SK-N-SH (cell line): Measurements from ENCODE around the gene MS4A12.

Source experiments
- CTCF ChIP-seq: fragments of 200-600 bp; sonication (generic); IDR thresholded peaks from 2 replicates; pipeline ENCODE4 v1.6.1; 2017; ENCODE audit warnings: antibody characterized with exemption, mild to moderate bottlenecking, moderate library complexity
- EP300 ChIP-seq, 2 experiments: IDR thresholded peaks; 2 replicates each; pipeline versions ENCODE4 v1.4.0 to v1.6.1; 2012; ENCODE audit warnings: borderline replicate concordance in 1 of 2, low read depth in 1 of 2, low read length in 1 of 2
- GABPA ChIP-seq: IDR thresholded peaks from 2 replicates; pipeline ENCODE4 v1.4.0; 2012; ENCODE audit warnings: low read depth, mild to moderate bottlenecking
- MAX ChIP-seq: IDR thresholded peaks from 2 replicates; pipeline ENCODE4 v1.4.0; 2012; ENCODE audit warnings: low read depth
- PBX3 ChIP-seq: IDR thresholded peaks from 2 replicates; pipeline ENCODE4; 2012
- RAD21 ChIP-seq: IDR thresholded peaks from 2 replicates; pipeline ENCODE4 v1.6.1; 2012; ENCODE audit warnings: mild to moderate bottlenecking, low read length
- REST ChIP-seq: IDR thresholded peaks from 2 replicates; pipeline ENCODE4 v1.6.1; 2012; ENCODE audit warnings: mild to moderate bottlenecking, low read depth, low read length, moderate library complexity
- SIN3A ChIP-seq: IDR thresholded peaks from 2 replicates; pipeline ENCODE4 v1.6.1; 2012; ENCODE audit warnings: low read depth, mild to moderate bottlenecking, low read length, moderate library complexity, borderline replicate concordance
- TCF12 ChIP-seq: IDR thresholded peaks from 2 replicates; pipeline ENCODE4 v1.4.0; 2012
- USF2 ChIP-seq: fragments of 150-350 bp; IDR thresholded peaks from 2 replicates; pipeline ENCODE4 v1.6.1; 2017; ENCODE audit warnings: antibody characterized with exemption, low read length, low read depth, borderline replicate concordance

GRCh38 chr11:60528934-60529333 is 36.4 kb downstream of the MS4A12 start:
- TF ChIP-seq CTCF (no peak), EP300 (IDR thresholded peaks at IDR 0.05; ENCODE audit: borderline replicate concordance in 1 of 2, low read depth in 1 of 2, low read length in 1 of 2) (no peak), REST (no peak), RAD21 (no peak), USF2 (no peak), TCF12 (no peak), GABPA (no peak), MAX (no peak), PBX3 (no peak), SIN3A (no peak)
